HG03571 (cell line): Measurements from ENCODE around the gene NOC2L.

Experiments
- ATAC-seq: cut with Tn5 transposase; IDR thresholded peaks from one replicate; pipeline ENCODE4 v1.9.1; 2021; ENCODE audit not compliant: unreplicated experiment

NOC2L gene

DNA sequence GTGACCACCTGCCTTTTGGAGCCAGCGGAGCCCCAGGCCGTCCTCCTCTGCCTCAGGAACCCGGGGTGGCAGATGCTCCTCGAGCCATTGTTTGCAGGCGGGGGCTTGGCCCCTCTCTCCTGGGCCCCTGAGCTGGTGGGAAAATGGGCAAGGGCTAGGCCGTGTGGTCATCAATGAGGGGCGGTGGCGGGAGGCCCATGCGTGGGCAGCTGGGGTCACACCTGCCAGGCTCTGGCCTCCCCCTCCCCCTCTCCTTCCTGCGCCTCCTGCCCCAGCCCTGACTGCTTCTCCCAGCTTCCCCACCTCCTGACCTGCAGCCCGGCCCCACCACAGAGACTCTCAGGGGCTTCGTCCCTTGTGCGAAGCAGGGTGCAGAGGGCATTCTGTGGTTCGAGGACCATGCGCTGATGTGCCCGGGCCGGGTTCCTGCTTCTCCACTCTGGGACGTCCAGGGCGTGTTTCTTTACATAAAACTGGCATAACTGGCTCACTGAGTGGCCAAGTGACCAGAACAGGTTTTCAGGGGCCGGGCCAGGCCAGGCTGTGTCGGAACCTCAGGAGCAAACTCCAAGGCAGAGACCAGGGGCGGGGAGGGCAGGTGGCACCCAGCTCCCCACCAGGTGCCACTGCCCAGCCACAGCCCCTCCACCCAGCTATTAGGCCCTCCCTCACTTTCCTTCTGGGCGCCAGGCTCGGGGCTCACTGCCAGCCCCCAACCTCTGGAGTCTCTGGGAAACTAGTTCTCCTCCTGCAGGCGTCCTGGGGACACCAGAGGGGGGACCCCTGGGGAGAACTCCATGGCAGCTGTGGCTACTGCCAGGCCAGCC is 26.1 kb downstream of the NOC2L start:
- ATAC-seq, result no peak

DNA sequence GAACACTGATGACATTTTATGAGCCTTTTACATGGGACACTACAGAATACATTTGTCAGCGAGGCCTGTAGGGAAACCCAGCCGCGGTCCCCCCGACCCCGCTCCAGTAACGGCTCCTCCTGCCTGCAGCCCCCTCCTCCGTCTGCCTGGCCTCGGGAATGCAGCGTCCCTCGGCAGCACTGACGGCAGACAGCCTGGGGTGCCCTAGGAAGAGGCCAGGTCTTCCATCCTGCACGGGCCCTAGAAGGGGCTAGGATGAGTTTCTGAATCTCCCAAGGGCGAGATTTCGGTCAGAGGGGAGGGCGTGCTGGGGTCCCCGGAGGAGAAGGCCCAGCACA is 26.9 kb downstream of the NOC2L start:
- no peak for ATAC-seq

DNA sequence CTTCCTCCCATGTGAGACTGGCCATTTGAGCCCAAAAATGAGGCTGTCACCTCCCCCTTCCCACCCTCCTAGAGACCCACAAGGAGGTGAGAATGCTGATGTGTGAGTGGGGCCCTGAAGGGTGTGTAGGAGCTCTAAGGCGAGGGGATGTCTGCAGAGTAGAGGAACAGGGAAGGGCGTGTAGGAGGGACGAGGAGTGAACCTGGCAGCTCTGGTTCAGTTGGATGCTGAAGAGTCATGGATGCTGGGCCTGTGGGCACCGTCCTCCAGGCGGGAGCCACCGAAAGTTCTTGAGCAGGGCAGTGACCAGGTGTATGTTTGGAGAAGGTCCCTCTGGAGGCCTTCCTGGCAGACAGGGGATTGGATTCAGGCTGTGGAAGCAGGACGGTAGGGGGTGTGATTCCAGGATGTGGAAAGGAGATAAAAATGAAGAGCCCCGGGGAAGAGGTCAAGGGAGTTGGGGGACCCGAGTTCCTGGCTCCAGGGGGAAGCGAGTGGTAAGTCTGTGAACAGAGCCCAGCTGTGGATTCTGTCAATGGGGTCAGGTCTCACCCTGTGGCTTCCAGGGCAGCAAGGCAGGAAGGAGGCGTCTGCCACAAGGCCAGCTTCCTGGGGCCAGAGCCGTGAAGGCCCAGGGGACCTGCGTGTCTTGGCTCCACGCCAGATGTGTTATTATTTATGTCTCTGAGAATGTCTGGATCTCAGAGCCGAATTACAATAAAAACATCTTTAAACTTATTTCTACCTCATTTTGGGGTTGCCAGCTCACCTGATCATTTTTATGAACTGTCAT is 27.5 kb downstream of the NOC2L start:
- ATAC-seq, result no peak

DNA sequence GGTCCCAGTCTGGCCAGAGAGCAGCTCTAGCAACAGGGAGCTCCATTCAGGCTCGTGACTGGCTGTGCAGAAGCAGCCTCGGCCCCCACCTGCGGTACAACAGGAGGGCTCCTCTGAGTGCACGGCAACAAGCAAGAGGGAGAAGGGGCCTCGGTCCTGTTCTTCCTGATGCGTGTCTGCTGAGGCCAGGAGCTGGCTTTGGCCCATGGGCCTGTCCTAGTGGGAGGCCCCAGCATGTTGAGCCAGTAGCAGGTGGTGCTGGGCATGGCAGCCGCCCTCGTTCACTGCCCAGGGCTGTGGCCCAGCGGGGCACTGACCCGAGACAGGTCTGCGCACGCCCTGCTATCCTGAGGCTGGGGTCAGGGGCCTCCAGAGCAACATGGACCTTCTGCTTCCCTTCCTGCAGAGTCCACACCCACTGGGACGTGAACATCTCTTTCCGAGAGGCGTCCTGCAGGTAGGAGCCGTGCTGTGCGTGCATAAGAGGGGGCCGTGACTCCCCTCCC is 28.4 kb downstream of the NOC2L start:
- ATAC-seq, result no peak

DNA sequence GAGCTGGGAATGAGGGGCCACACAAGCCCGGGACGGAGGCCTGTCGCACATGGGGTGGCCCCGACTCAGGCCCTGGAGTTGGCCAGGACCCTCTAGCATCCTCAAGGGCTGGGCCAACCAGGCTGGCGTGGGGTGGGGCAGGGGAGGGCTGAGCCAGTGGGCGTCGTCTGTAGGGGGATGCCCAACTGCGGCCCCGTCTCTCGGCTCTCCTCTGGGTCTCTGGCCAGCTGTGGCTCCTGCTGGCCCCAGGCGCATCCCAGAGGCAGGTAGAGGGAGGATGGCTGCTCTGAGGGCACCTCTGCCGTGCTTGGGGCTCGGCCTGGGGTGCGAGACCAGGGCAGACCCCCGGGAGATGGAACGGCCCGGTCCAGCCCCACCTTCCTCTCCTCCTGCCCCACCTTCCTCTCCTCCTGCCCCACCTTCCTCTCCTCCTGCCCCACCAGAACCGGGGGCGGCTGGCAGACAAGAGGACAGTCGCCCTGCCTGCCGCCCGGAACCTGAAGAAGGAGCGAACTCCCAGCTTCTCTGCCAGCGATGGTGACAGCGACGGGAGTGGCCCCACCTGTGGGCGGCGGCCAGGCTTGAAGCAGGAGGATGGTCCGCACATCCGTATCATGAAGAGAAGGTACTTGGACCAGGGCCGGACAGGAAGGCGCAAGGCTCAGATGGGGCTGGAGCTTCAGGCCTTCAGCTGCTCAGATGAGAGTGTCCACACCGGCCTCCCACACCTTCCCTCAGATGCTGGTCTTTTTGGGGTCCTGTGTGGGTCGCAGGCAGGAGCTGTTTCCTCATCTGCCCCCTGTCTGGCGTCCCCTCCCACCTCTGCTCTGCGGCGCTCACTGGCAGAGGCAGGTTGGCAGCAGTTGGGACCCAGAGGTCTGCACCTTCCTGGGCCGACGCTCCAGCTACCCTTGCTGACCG is 29.1 kb downstream of the NOC2L start:
- no peak for ATAC-seq

DNA sequence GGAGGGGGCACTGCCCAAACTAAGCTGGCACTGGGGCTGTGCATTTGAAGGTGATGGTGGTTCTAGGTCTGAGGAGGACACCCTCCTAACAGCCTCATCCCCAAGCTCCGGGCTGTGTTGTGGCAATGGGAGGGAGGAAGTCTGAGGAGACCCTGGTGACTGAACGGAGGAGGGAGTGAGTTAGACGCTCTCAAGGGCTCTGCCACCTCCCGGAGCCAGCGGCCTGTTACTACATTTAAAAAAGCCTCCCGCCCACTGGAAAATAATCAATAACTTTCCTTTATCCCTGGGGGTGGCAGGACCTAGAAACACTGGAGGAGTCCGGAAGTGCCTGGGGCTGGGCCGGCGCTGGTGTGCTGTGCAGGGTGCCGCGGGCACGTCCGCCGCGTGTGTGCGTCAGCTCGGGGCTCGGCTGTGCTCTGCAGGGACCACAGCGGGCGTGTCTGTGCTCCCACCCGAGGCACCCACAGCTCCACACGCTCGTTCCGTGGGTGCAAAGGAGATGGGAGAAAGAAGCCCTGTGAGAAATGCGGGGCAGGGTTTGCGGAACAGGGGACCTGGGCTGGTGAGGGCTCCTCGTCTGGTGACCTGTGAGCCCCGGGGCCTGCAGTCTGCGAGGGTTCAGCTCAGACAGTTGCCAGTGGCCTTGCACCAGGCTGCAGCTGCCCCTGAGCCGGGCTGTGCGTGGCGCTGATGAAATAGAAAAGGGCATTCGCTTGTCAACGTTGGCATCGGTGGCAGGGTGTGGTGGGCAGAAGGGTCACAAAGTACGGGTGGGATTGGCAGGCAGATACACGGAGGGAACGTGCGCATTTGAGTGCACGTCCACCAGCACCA is 30.0 kb downstream of the NOC2L start:
- no peak for ATAC-seq

DNA sequence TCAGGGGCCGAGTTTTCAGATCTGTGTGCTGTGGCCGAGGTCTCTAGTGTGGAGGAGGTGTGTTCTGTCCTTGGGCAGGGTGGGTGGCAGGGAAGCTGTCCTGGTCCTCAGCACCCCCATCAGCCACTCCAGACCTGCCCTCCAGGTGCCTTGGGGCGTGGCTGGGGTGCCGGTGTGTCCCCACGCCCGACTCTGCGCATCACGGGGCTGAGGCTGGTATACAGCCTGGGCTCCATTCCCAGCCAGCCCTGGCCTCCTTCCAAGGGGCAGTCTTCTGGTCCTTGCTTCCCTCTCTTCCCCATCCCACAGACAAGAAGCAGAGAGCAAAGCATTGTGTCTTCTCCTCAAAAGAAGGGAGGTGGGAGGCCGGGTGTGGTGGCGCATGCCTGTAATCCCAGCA is 31.3 kb downstream of the NOC2L start:
- ATAC-seq, result no peak

DNA sequence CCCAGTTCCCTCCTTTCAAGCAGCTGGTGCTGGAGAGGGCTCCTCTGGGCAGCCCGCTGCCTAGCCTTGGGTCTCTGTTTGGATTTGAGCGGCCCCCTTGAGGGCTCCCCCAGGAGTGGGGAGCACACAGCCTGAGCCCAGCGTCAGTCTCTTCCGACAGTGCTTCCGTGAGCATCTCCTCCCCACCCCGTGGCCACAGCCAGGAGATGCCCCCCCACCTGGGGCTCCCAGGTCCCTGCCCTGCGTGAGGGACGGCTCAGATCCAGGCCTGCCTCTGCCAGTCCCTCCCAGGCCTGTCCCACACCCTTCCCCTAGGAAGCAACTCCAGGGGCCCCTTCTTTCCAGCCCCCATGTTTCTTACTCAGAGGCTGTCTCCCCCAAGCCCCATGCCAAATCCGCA is 31.8 kb downstream of the NOC2L start:
- ATAC-seq, result no peak

DNA sequence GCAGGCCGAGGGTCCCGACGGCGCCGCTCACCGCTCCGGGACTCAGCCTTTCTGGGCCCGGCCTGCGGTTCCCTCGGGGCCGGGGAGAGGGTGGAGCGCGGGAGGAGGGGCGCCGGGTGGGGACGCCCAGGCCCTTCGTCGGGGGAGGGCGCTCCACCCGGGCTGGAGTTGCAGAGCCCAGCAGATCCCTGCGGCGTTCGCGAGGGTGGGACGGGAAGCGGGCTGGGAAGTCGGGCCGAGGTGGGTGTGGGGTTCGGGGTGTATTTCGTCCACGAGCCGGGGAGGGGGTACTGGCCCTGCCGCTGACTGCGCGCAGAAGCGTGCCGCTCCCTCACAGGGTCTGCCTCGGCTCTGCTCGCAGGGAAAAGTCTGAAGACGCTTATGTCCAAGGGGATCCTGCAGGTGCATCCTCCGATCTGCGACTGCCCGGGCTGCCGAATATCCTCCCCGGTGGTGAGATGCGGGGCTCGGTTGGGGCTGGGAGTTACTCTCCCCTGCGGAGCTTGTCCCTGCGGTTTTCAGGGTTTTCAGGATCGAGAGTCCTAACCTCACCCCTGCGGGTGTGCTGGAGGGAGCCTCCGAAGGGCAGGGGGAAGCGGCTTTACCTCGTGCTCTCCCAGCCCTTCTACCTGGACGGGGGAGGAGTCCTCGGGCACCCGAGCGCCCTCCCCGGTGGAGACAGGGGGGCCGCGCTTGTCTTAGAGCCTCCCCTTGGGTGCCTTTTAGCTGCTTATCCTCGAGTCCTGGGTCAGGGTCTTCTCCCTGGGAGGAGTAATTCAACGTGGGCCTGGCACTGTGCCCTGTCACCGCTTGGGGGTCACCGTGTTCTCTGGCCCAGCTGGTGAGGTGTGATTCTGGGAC is 33.3 kb downstream of the NOC2L start:
- no peak for ATAC-seq

DNA sequence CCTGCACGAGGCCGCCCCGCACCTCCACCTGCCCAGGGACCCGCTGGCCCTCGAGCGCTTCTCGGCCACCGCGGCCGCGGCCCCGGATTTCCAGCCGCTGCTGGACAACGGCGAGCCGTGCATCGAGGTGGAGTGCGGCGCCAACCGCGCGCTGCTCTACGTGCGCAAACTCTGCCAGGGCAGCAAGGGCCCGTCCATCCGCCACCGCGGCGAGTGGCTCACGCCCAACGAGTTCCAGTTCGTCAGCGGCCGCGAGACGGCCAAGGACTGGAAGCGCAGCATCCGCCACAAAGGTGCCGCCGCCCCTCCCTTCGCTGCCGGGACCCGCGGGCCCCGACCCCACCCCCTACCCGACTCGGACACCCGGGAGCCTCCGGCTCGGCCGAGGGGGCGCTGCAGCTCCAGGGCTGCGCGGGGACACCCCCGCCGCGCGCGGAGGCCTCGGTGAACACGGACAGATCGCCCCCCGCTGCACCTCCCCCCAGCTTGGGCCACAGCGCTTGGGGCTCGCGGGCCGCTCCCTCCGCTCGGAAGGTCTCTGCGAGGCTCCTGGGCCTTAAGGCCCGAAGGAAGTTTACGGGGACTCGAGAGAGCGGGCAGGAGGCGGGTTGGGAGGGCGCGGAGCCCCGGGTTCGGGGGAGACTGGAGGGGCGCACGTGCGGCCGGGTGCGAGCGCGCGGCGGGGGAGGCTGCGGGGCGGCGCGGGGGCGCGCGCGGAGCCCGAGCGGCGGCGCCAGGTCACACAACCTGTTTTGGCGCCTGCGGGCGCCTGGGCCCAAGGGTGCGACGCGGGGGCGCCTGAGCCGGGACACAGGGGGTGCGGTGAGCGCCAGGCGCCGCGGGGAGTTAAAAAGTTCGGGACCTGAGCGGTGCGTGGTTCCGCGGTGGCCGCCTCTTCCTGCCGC is 34.1 kb downstream of the NOC2L start:
- no peak for ATAC-seq

DNA sequence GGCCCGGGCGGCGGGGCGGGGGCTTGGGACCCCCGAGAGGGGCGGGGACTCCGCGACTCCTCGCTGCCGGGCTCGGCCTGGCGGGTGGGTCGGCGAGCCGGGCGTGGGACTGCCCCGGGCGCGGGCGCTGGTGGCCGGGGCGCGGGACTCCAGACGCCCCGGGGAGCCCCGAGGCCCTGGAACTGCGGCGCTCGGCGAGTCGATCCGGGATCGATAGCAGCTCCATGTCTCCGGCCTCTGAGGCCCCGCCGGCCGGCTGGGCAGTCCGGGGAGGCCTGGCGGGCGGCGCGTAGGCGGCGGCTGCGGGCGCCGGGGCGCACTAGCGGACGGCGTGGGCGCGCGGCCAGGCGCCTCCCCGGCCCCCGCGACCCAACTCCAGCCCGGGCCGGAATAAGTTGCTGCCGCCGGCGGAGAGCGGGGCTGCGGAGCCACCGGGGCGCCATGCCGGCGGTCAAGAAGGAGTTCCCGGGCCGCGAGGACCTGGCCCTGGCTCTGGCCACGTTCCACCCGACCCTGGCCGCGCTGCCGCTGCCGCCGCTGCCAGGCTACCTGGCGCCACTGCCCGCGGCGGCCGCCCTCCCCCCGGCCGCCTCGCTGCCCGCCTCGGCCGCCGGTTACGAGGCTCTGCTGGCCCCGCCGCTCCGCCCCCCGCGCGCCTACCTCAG is 34.9 kb downstream of the NOC2L start:
- no peak for ATAC-seq

DNA sequence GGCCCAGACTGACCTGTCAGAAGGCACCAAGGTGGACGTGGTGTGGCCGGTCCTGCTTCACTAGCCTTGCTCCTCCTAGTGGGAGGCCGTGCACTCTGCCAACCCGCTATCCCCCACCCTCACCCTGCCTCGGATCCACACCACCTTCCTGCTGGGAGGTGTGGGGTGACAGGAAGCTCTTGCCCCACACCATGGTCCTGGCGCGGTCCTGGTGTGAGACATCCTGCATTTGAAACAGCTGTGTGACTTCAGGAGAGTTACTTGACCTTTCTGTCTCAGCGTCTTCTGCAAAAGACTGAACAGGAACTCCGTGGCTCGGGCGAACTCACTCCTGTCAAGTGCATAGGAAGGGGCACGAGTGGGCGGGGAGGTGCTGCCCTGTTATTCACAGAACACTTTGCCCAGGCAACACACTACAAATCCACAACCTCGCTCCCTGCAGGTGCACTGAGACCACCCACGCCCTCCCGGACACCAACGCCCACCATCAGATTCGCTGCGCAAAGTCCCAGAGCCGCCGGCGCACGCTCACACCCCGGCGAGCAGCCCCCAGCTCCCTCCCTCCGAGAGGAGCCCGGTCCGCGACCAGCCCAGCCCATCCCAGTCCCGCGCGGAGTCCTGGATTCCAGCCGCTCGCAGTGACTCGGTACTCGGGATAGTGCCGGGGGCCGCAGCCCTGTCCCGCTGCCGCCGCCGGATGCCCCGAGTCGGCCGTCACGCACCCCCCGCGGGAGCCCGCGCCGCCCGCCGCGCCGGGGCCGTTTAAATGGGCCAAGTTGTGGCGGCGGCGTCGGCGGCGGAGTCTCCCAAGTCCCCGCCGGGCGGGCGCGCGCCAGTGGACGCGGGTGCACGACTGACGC is 35.7 kb downstream of the NOC2L start, which contains the start of gene SAMD11:
Gene SAMD11 (plus strand): TSS at position 793 of the 860 bp plus-strand sequence. CDS start 509 bp downstream, outside the sequence.
- no peak for ATAC-seq

DNA sequence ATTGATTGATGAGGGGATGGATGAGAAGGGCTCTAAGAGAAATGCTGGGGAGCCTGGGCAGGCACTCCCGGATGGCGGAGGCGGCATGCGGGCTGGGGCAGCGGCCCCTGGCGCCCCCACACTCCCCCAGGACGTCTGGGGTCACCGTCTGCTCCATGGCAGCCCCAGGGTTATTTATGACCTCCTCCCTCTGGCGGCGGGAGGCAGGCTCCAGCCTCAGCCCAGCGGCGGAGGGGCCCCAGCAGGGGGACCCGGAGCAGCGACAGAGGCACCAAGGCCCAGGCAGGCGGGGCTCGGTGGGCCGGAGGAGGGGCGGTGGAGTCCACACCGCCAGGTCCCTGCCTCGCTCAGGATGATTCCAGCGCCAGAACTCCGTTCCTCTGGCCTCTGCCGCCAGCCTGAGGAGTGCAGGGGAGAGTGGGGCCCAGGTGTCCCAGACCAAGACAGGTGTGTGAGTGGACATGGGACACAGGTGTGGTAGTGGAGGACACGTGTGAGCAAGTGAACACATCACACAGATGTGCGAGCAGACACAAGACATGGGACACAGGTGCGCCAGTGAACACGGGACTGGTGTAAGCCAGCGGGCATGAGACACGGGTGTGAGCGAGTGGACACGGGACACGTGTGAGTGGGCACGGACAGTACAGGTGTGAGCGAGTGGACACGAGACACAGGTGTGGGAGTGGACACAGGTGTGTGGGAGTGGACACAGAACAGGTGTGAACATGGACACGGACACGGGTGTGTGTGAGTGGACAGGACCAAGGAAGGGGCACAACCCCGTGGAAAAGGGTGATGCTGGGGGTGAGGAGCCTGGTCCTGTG is 37.8 kb downstream of the NOC2L start:
- no peak for ATAC-seq

DNA sequence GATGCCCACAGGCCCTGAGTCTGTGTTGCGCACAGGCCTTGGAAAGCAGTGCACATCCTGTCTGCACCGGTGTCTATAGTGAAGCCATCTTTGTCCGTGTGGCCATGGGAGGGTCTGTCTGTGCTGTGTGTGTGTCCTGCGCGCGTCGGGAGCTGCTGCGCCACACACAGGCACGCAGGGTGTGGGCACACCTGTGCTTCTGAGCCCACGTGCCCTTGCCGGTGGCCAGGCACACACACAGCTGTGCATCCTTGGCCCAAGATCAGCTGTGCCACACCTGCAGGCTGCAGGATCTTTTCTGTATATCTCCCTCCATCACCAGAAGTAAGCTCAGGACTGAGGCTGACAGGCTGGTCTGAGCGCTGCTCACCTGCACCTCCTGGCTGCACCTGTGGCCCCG is 38.5 kb downstream of the NOC2L start:
- no peak for ATAC-seq

DNA sequence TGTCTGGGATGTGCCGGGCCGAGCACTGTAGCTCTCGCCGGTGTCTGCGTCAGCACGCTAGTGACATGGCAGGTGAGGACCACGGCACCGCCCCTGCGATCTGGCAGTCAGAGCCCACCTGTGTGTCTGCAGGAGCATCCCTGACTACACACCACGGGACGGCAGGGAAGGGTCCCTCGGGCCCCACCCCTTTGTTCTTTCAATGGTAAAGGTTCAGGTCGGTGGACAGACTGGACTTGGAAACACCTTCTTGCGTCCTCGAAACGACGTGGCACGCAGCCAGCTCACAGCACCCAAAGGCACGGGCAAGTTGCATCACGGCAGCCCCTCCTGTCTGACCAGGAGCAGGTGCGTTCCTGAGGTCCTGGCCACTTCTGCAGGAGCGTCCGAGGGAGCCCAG is 39.0 kb downstream of the NOC2L start:
- no peak for ATAC-seq
